Ureter (tissue), 1 donor: ENCODE data around the gene SBF1. TPM values are rescaled to one million over a fixed set of nuclear protein-coding genes. Genes with fewer than 3 reads are reported as not detected.
"Not testable (repeated sequence)": the region's sequence is repeated elsewhere in the genome, so short reads cannot be mapped to it uniquely, and the experiment has no call there.

Experiments
- DNase-seq: peaks from one replicate; pipeline ENCODE4 v3.0.0-alpha.2; 2020; ENCODE audit warnings: low spot score
- total RNA-seq: library from RNA; stranded (reverse); gene quantifications from one replicate; pipeline ENCODE4 v1.2.4, GENCODE V29; 2023
- donor health status: DM: yes; HTN: yes; CAD: no.

The SBF1 gene
- total RNA-seq, 1 donor from 2014 or later, result 79.2 TPM

GRCh38 chr22:50399751-50400331 lies 75.0 kb downstream of the SBF1 start:
- no peak for DNase-seq

- DNase-seq, result no peak
Observed at GRCh38 chr22:50398831-50399648, 75.8 kb downstream of the SBF1 start.

GRCh38 chr22:50397371-50398060 lies 77.3 kb downstream of the SBF1 start:
- DNase-seq, result not testable (repeated sequence)

GRCh38 chr22:50396751-50397370 lies 78.0 kb downstream of the SBF1 start:
- no peak for DNase-seq

Other genes with a start within 250 kb of the SBF1 start
- 57.2 TPM for gene TUBGCP6, start 230.0 kb downstream of the SBF1 start, total RNA-seq
- 52.4 TPM for gene HDAC10, start 223.8 kb downstream of the SBF1 start, total RNA-seq
- gene MAPK12, start 213.4 kb downstream of the SBF1 start, total RNA-seq, result 14.1 TPM
- gene MAPK11, start 204.7 kb downstream of the SBF1 start, total RNA-seq, result 15.4 TPM
- gene PLXNB2, start 167.4 kb downstream of the SBF1 start, total RNA-seq, result 443 TPM
- 21.4 TPM for gene DENND6B, start 148.0 kb downstream of the SBF1 start, total RNA-seq
- 63.5 TPM for gene PPP6R2, start 131.7 kb downstream of the SBF1 start, total RNA-seq
- gene ADM2, start 6.5 kb upstream of the SBF1 start, total RNA-seq, result 4.6 TPM
- gene MIOX, start 11.8 kb upstream of the SBF1 start, total RNA-seq, result not detected
- 63.6 TPM for gene LMF2, start 32.7 kb upstream of the SBF1 start, total RNA-seq
- gene NCAPH2, start 33.2 kb upstream of the SBF1 start, total RNA-seq, result 37.7 TPM
- gene SCO2, start 50.6 kb upstream of the SBF1 start, total RNA-seq, result not detected
- 37.9 TPM for gene TYMP, start 55.0 kb upstream of the SBF1 start, total RNA-seq
- 1.2 TPM for gene KLHDC7B, start 70.9 kb upstream of the SBF1 start, total RNA-seq
- gene SYCE3, start 87.9 kb upstream of the SBF1 start, total RNA-seq, result not detected
- 62.3 TPM for gene CPT1B, start 103.4 kb upstream of the SBF1 start, total RNA-seq
- gene CHKB, start 107.8 kb upstream of the SBF1 start, total RNA-seq, result 98.0 TPM
- gene MAPK8IP2, start 125.8 kb upstream of the SBF1 start, total RNA-seq, result 0.83 TPM
- gene ARSA, start 153.1 kb upstream of the SBF1 start, total RNA-seq, result 61.9 TPM
- gene SHANK3, start 197.8 kb upstream of the SBF1 start, total RNA-seq, result 37.1 TPM